ENCODE measurements around the gene BEGAIN. TPM values are rescaled to one million over a fixed set of nuclear protein-coding genes. Genes with fewer than 3 reads are reported as not detected.

BEGAIN gene
- total RNA-seq, 1 experiment from 2014 or later, result 0.54 TPM

DNA sequence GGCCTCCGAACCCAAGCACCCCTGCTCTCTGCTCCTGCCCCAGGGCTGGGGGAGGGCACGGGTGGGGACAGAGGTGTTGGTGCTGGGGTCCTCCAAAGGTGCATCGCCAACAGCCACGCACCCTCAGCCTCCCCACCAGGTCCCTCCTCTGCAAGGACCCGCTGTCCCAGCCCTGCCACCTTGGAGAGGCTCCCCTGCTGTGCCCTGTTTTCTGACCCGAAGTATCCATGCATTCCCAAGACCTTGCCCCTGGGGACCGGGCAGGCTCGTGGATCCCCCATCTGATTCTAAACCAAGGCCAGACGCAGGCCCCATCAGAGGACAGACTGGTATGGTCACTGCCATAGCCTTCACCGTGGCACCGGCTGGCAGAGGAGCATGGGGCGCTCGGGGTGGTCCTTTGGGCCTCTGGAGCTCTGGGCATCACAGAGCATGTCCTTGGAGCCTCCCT is 22.7 kb upstream of the BEGAIN start:
- no peaks in the 10 kb centered on the region for H3K27me3 ChIP-seq (replicated peaks; ENCODE audit: control insufficient read depth, insufficient read depth, low read length)
- intact Hi-C loops (cut with micrococcal nuclease; ENCODE audit: unreplicated experiment), result no loop called here
- Mint-ChIP-seq H3K27ac (ENCODE audit: unreplicated experiment) (no peak overlapping the region), H3K4me1 (ENCODE audit: low read depth, unreplicated experiment) (no peaks in the 10 kb centered on the region), H3K9me3 (ENCODE audit: unreplicated experiment) (no peaks in the 10 kb centered on the region), H3K36me3 (ENCODE audit: insufficient read depth, unreplicated experiment) (no peaks in the 10 kb centered on the region), H3K4me3 (ENCODE audit: unreplicated experiment) (no peak overlapping the region), H3K27me3 (ENCODE audit: insufficient read depth, unreplicated experiment) (peaks cover 2% of the 10 kb centered on the region)
- H3K36me3 ChIP-seq (ENCODE audit: control insufficient read depth, insufficient read depth, low read length), result no peaks in the 10 kb centered on the region
- H3K9me3 ChIP-seq, result no peaks in the 10 kb centered on the region
- no peaks in the 10 kb centered on the region for H3K4me1 ChIP-seq
- TF ChIP-seq, protein P1, sequence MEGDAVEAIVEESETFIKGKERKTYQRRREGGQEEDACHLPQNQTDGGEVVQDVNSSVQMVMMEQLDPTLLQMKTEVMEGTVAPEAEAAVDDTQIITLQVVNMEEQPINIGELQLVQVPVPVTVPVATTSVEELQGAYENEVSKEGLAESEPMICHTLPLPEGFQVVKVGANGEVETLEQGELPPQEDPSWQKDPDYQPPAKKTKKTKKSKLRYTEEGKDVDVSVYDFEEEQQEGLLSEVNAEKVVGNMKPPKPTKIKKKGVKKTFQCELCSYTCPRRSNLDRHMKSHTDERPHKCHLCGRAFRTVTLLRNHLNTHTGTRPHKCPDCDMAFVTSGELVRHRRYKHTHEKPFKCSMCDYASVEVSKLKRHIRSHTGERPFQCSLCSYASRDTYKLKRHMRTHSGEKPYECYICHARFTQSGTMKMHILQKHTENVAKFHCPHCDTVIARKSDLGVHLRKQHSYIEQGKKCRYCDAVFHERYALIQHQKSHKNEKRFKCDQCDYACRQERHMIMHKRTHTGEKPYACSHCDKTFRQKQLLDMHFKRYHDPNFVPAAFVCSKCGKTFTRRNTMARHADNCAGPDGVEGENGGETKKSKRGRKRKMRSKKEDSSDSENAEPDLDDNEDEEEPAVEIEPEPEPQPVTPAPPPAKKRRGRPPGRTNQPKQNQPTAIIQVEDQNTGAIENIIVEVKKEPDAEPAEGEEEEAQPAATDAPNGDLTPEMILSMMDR (IDR thresholded peaks at IDR 0.05; ENCODE audit: insufficient read depth in 1 of 2, low read depth in 1 of 2, low read length in 1 of 2, severe bottlenecking in 1 of 2, unreplicated experiment in 1 of 2), result no peak
- ChIA-PET CTCF (no interaction called here), POLR2A (no interaction called here)
- no TSS peak for BruUV-seq (replicated peaks)
- no peak for DNase-seq
- no peak overlapping the region for H3K4me3 ChIP-seq (ENCODE audit: low read depth, low read length)

DNA sequence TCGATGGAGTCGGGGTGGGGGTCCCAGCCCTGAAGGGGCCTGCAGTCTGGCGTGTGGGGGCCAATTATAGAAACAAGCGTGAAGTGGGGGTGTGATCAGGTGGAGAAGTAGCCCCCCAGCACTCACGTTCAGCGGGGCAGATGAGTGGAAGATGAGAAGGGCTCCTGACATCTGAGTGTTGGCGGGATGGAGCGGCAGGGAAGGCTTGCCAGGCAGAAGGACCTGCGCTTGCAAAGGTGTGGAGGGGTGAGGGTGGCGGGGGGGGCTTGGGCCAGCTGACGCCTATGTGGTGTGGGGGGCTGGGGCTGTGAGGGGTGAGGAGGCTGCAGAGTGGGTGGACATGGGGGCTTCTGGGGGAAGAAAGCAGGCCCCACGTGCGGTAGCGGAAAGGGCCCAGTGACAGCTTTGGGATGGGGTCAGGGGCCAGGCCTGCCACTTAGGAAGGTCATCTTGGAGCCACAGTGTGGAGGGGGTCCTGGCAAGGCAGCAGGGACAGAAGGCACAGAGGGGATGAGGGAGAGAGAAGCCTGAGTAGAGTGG is 22.2 kb upstream of the BEGAIN start:
- H3K36me3 Mint-ChIP-seq (ENCODE audit: insufficient read depth, unreplicated experiment), result no peaks in the 10 kb centered on the region
- H3K36me3 ChIP-seq (ENCODE audit: control insufficient read depth, insufficient read depth, low read length), result no peaks in the 10 kb centered on the region
- intact Hi-C loops (cut with micrococcal nuclease; ENCODE audit: unreplicated experiment), result no loop called here
- CTCF ChIA-PET, result no interaction called here
- no peak overlapping the region for H3K4me3 ChIP-seq (ENCODE audit: low read depth, low read length)
- H3K27ac Mint-ChIP-seq (ENCODE audit: unreplicated experiment), result no peak overlapping the region
- no peaks in the 10 kb centered on the region for H3K9me3 ChIP-seq
- no peaks in the 10 kb centered on the region for H3K4me1 ChIP-seq
- H3K4me1 Mint-ChIP-seq (ENCODE audit: low read depth, unreplicated experiment), result no peaks in the 10 kb centered on the region
- H3K9me3 Mint-ChIP-seq (ENCODE audit: unreplicated experiment), result no peaks in the 10 kb centered on the region
- BruUV-seq (replicated peaks), result no TSS peak
- H3K4me3 Mint-ChIP-seq (ENCODE audit: unreplicated experiment), result no peak overlapping the region
- DNase-seq, result no peak
- H3K27me3 Mint-ChIP-seq (ENCODE audit: insufficient read depth, unreplicated experiment), result peaks cover 2% of the 10 kb centered on the region
- TF ChIP-seq, protein P1 (IDR thresholded peaks at IDR 0.05; ENCODE audit: insufficient read depth in 1 of 2, low read depth in 1 of 2, low read length in 1 of 2, severe bottlenecking in 1 of 2, unreplicated experiment in 1 of 2), result no peak
- H3K27me3 ChIP-seq (replicated peaks; ENCODE audit: control insufficient read depth, insufficient read depth, low read length), result no peaks in the 10 kb centered on the region
- POLR2A ChIA-PET, result no interaction called here

DNA sequence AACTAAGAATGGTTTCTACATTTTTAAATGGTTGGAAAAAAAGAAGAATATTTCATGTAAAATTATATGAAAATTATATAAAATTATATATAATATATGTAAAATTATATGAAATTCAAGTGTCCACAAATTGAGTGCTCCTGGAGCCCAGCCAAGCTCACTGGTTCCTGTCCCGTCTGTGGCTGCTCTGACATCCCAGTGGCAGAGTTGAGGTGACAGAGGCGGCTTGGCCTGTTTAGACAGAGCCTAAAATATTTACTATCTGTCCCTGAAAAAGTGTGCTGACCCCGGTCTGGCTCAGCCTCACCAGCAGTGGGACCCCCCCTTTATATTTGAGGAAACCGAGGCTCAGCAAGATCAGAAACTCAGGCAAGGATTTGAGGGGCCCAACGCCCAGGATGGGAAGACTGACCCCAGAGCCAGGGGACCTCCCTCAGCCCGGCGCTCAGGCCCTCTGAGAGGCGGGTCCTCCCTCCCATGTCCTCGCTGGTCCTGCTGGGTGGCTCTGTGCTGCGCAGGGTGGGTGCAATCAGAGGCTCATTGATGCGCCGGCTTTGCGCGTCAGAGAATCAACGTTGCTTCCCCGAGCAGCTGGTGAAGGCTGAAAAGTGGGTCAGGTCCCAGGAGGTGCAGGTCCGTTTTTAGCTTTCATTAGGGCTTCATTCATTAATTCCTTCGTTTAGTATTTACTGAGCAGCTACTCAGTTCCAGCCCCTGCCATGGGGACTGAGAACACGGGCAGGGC is 21.5 kb upstream of the BEGAIN start:
- intact Hi-C loops (cut with micrococcal nuclease; ENCODE audit: unreplicated experiment), result no loop called here
- BruUV-seq (replicated peaks), result no TSS peak
- DNase-seq, result no peak
- Histone ChIP-seq H3K36me3 (ENCODE audit: control insufficient read depth, insufficient read depth, low read length) (no peaks in the 10 kb centered on the region), H3K4me3 (ENCODE audit: low read depth, low read length) (no peak overlapping the region), H3K4me1 (no peaks in the 10 kb centered on the region), H3K27me3 (replicated peaks; ENCODE audit: control insufficient read depth, insufficient read depth, low read length) (no peaks in the 10 kb centered on the region), H3K9me3 (no peaks in the 10 kb centered on the region)
- H3K4me3 Mint-ChIP-seq (ENCODE audit: unreplicated experiment), result no peak overlapping the region
- TF ChIP-seq, protein P1 (IDR thresholded peaks at IDR 0.05; ENCODE audit: insufficient read depth in 1 of 2, low read depth in 1 of 2, low read length in 1 of 2, severe bottlenecking in 1 of 2, unreplicated experiment in 1 of 2), result no peak
- no peaks in the 10 kb centered on the region for H3K9me3 Mint-ChIP-seq (ENCODE audit: unreplicated experiment)
- H3K36me3 Mint-ChIP-seq (ENCODE audit: insufficient read depth, unreplicated experiment), result no peaks in the 10 kb centered on the region
- H3K27ac Mint-ChIP-seq (ENCODE audit: unreplicated experiment), result no peak overlapping the region
- ChIA-PET CTCF (no interaction called here), POLR2A (no interaction called here)
- no peaks in the 10 kb centered on the region for H3K4me1 Mint-ChIP-seq (ENCODE audit: low read depth, unreplicated experiment)
- peaks cover 5% of the 10 kb centered on the region for H3K27me3 Mint-ChIP-seq (ENCODE audit: insufficient read depth, unreplicated experiment)
